Loucy (cell line): ENCODE measurements around the gene ANKLE2.

Source experiments
- H2AFZ ChIP-seq: fragments of 200-600 bp; sonication (generic); 2 replicates; pipeline ENCODE4 v1.6.0; 2016; ENCODE audit warnings: antibody characterized with exemption, mild to moderate bottlenecking, low read length, moderate library complexity
- H3F3A ChIP-seq: fragments of 200-600 bp; 2 replicates; pipeline ENCODE4 v1.6.0; 2016; ENCODE audit warnings: antibody characterized with exemption, low read depth, mild to moderate bottlenecking
- H3K27me3 ChIP-seq: fragments of 200-600 bp; sonication (generic); 2 replicates; pipeline ENCODE4 v1.6.1; 2014; ENCODE audit warnings: low read length, mild to moderate bottlenecking; ENCODE audit not compliant: insufficient read depth, poor library complexity, severe bottlenecking
- H3K36me3 ChIP-seq: fragments of 200-600 bp; sonication (generic); 2 replicates; pipeline ENCODE4 v1.6.1; 2016; ENCODE audit warnings: low read length; ENCODE audit not compliant: insufficient read depth
- H3K4me1 ChIP-seq: fragments of 200-600 bp; sonication (generic); 2 replicates; pipeline ENCODE4 v1.5.1; 2014; ENCODE audit warnings: low read length, mild to moderate bottlenecking; ENCODE audit not compliant: insufficient read depth, poor library complexity, severe bottlenecking
- H3K4me2 ChIP-seq: fragments of 200-600 bp; sonication (generic); 2 replicates; pipeline ENCODE4 v1.6.0; 2014; ENCODE audit warnings: antibody characterized with exemption, low read length, low read depth, mild to moderate bottlenecking; ENCODE audit not compliant: poor library complexity, severe bottlenecking
- H3K4me3 ChIP-seq: fragments of 200-600 bp; sonication (generic); 2 replicates; pipeline ENCODE4 v1.5.1; 2014; ENCODE audit warnings: low read length, mild to moderate bottlenecking, mixed read lengths; ENCODE audit not compliant: poor library complexity, severe bottlenecking
- H3K79me2 ChIP-seq: fragments of 200-600 bp; sonication (generic); 2 replicates; pipeline ENCODE4 v1.6.1; 2014; ENCODE audit warnings: low read length; ENCODE audit not compliant: insufficient read depth
- H3K9ac ChIP-seq: fragments of 200-600 bp; sonication (generic); 2 replicates; pipeline ENCODE4 v1.6.0; 2014; ENCODE audit warnings: mild to moderate bottlenecking, low read depth, low read length, moderate library complexity; ENCODE audit not compliant: poor library complexity, severe bottlenecking
- H3K9me2 ChIP-seq: fragments of 200-600 bp; sonication (generic); replicated peaks from 2 replicates; pipeline ENCODE4 v1.6.1; 2016; ENCODE audit warnings: low read depth, low read length, mixed read lengths
- H3K9me3 ChIP-seq: fragments of 200-600 bp; sonication (generic); 2 replicates; pipeline ENCODE4 v1.6.1; 2014; ENCODE audit warnings: mild to moderate bottlenecking, antibody characterized with exemption, low read length, low read depth; ENCODE audit not compliant: insufficient read depth
- H4K20me1 ChIP-seq: fragments of 200-600 bp; sonication (generic); 2 replicates; pipeline ENCODE4 v1.6.0; 2014; ENCODE audit warnings: antibody characterized with exemption, low read length, mild to moderate bottlenecking; ENCODE audit not compliant: insufficient read depth, poor library complexity, severe bottlenecking
- CTCF ChIP-seq: fragments of 200-600 bp; sonication (generic); conservative IDR thresholded peaks from 2 replicates; pipeline ENCODE4 v1.5.1; 2014; ENCODE audit warnings: mild to moderate bottlenecking, antibody characterized with exemption, low read length
- EZH2phosphoT487 ChIP-seq: fragments of 200-600 bp; IDR thresholded peaks from 2 replicates; pipeline ENCODE4 v1.6.1; 2018; ENCODE audit warnings: antibody characterized with exemption, mild to moderate bottlenecking, moderate library complexity, borderline replicate concordance

ANKLE2 gene

GRCh38 chr12:132735496-132735895, 26.1 kb downstream of the ANKLE2 start:
- peaks cover 7% of the 10 kb centered on the region; the same call in 1 of the 2 replicates for H3F3A ChIP-seq
- H3K4me1 ChIP-seq: no peaks in the 10 kb centered on the region
- H2AFZ ChIP-seq: no peak overlapping the region
- TF ChIP-seq EZH2phosphoT487 (no peak), CTCF (no peak)
- H3K9ac ChIP-seq: no peak overlapping the region
- no peak overlapping the region for H3K4me3 ChIP-seq
- H3K79me2 ChIP-seq: no peaks in the 10 kb centered on the region
- H3K9me2 ChIP-seq: no peaks in the 10 kb centered on the region
- no peaks in the 10 kb centered on the region for H4K20me1 ChIP-seq
- no peak overlapping the region for H3K4me2 ChIP-seq
- peaks cover 88% of the 10 kb centered on the region; the same call in 1 of the 2 replicates for H3K36me3 ChIP-seq
- H3K27me3 ChIP-seq: no peaks in the 10 kb centered on the region
- H3K9me3 ChIP-seq: no peaks in the 10 kb centered on the region

GRCh38 chr12:132734206-132734605, 27.4 kb downstream of the ANKLE2 start:
- Histone ChIP-seq H3K36me3 (peaks cover 75% of the 10 kb centered on the region; the same call in 1 of the 2 replicates), H3K4me1 (no peaks in the 10 kb centered on the region), H2AFZ (no peak overlapping the region), H3K4me3 (no peak overlapping the region), H3K9ac (no peak overlapping the region), H3K27me3 (no peaks in the 10 kb centered on the region), H3K9me2 (no peaks in the 10 kb centered on the region), H3K4me2 (no peak overlapping the region), H3F3A (peaks cover 10% of the 10 kb centered on the region; the same call in 1 of the 2 replicates), H4K20me1 (no peaks in the 10 kb centered on the region), H3K9me3 (no peaks in the 10 kb centered on the region), H3K79me2 (no peaks in the 10 kb centered on the region)
- no peak for TF ChIP-seq CTCF
- no peak for TF ChIP-seq EZH2phosphoT487

- no peak overlapping the region for H3K4me3 ChIP-seq
- H3F3A ChIP-seq: peaks cover 10% of the 10 kb centered on the region; the same call in 1 of the 2 replicates
- H2AFZ ChIP-seq: no peak overlapping the region
Observed at GRCh38 chr12:132731574-132731973, 30.1 kb downstream of the ANKLE2 start.

More at GRCh38 chr12:132731574-132731973, 30.1 kb downstream of the ANKLE2 start:
- Histone ChIP-seq H3K9me2 (no peaks in the 10 kb centered on the region), H3K4me2 (no peak overlapping the region), H3K27me3 (no peaks in the 10 kb centered on the region), H3K36me3 (peaks cover 68% of the 10 kb centered on the region; the same call in 1 of the 2 replicates), H3K79me2 (no peaks in the 10 kb centered on the region), H3K9ac (no peak overlapping the region), H3K4me1 (no peaks in the 10 kb centered on the region), H4K20me1 (no peaks in the 10 kb centered on the region), H3K9me3 (no peaks in the 10 kb centered on the region)
- TF ChIP-seq CTCF (no peak), EZH2phosphoT487 (no peak)
